Activated effector memory CD4-positive, alpha-beta T cell treated with Interleukin-2 at 50 U/mL for 16 hours (primary cell): ENCODE measurements around the gene DNAH7.

ENCODE experiments used
- DNase-seq: peaks from one replicate; pipeline ENCODE4 v3.0.0-alpha.2; 2020

DNAH7 gene

DNA sequence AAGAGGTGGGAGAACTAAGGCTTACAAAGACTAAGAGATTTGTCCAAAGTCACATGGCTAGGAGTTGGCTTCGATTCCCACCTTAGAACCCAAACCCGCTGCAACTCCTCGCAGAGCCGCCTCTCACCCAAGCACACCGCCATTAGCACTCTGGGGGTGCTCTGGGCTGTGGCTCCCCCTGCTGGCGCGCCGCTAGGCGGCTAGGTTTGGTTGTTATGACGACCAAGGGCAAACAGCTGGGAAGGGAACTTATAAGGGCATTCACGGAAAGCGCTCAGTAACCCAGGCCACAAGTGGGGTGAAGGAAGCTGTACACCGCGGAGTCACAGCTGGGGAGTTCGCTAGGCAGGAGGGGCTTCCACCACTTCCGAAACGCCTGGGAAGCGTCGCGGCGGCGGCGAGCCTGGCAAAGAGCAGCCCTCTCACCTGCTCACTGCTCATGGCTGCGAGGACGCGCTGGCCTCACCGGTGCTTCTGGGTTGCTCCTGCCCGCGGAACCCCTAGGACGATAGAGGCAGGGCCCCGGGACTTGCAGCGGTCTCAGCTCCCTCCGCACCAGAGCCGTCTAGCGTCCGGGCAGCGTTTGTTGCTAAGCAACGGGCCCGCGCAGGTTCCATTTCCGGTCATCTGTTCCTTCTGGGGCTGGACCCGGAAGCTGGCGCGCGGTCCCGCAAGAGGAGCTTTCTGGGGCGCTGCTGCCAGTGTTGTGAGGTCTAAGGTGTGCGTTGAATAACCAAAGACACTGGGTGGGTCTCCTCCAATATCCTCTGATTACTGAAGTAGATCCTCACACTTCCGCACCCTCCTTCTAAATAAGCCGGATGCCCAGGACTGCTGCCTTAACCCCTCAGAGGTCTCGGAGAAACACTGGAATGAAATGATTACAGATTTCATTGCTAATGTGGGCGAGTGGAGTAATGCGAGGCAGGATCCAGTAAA lies at the start of gene DNAH7:
Gene DNAH7 (minus strand): TSS at position 567 of the 939 bp plus-strand sequence. CDS start 126 bp downstream, at position 441.
- DNase-seq, result peak; percentile 83

DNA sequence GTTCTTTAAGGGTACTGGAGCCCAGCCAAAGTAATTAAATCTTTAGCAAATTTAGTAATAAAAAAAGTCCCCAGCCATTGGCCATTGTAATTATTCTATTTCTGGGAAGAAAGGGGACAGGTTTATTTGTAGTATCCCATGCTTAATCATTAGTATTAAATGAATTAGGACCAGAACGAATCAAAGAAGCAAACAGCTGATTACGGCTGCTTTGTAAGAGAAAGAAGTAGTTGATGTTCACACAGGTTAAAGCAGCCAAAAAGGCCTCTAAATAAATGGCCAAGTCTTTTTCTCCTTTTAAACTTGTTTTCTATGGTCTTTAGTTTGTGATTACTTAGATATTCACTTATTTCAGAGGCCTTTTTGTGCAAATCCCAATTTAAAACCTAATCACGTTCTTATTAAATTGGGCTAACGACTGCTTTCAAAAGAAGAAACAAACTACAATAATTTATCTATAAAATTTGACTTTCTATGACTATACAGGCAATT lies 48.6 kb upstream of the DNAH7 start:
- no peak for DNase-seq

DNA sequence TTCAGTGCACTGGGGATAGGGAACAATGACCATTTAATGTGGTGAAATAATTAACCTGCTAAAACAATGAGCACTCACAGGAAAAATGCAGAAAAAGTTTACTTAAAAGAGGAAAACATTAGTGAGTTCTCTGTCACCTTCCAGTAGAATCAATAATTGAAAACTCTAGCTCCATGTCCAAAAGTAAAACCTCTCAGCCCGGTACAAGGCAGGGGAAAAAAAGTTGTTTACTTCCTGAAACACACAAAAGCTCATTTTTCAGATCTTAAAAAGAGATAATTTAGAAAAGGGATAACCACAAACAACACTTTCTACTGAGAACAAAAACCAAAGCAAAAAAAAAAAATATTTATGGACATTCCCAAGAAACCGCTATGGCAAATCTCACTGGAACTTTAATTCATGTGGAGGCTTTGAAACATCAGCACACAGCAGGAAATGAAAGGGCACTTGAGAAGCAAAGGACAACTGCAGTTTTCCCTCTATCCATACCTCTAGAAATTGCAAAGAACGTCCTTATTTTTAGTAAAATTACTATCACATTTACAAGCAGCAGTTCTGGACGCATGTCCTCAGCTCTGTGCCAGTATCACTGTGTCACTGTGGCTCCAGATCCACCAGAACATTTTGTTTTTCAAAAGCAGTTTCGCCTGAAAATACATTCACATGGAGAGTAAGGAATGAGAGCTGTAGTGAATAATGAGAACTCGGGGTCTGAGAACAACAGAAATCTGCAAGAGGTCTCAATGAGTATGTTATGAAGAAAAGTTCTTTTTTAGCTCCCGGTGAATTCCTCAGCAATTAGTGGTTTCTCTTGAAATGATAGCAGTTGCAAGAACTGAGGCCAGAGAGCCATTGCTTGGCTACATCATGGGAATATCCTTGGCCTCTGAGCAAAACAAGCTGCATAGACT lies 44.7 kb upstream of the DNAH7 start:
- DNase-seq, result no peak

DNA sequence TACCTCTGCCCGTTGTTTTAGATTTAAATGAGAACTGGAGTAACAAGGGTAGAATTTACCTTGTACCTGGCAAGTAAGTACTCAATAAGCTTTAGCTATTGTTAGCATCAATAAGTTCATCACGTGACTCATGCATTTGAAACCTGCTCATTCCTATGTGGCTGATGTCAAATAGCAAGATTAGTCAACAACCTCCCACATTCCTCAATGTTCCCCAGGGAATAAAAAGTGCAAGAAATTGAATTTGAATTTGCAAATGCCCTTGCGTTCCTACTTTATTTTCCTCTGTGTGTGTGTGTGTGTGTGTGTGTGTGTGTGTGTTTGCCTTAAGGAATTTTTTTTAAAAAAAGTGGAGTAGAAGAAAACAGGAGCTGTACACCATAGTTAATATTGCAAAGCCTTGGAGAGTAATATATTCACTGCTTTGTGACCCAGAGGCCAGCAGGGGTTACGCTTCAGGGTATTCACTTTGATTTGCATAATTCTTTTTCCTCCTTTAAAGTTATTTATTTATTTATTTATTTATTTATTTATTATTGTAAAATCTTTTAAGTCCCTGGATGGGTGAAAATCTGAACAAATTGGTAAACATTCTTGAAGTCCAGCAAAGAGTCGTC lies 43.9 kb upstream of the DNAH7 start:
- DNase-seq, result no peak

DNA sequence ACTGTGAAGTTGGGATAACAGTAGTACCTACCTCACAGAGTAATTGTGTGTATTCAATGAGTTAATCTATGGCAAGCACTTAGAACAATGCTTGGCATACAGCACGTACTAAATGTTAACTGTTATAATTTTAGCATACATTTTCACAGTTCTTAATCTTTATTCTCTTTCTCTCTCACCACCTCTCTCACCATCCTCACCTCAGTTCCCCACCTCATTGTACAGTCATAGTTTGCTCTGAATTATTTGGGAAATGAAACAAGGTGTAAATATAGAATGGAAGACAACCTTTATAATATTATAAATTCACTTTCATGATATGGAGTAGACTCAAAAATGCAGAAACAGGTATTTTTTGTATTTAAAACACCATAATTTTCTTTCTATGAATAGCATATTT lies 40.0 kb upstream of the DNAH7 start:
- DNase-seq, result no peak

DNA sequence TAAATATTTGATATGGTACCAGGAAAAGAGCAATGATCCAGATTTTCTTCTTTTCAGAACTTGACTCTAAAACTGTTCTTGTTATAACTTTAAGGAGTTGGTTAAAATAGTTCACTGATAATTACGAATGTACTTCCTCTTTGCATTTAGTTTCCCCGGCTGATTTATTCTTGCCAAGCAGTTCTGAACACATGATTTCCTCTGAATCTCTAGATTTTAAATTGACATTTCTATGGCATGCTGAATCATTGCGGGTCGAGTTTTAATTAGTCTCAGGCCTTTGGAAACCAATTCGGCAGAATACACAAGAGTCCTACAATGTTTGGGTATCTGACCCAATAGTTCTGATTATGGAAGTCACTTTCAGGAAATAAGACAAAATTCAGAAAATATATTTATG lies 37.3 kb upstream of the DNAH7 start:
- DNase-seq, result no peak

DNA sequence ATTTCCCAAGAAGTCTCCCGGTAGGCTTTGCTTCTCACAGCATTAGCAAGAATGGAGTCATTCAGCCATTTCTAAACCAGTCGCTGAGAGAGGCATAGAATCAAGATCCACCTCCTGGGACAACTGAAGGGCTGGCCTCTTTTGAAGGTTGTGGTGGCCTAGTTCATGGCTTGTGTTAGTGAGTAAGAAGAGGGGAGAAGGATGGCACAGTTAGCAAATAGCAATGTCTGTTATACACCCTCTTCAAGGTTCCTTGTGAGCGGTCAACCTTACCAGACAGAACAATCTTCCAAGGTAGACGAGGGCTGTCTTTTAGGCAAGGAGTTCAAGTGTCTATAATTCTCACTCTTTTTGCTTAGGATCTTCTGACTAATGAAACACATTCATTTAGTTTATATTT lies 35.4 kb upstream of the DNAH7 start:
- DNase-seq, result no peak

DNA sequence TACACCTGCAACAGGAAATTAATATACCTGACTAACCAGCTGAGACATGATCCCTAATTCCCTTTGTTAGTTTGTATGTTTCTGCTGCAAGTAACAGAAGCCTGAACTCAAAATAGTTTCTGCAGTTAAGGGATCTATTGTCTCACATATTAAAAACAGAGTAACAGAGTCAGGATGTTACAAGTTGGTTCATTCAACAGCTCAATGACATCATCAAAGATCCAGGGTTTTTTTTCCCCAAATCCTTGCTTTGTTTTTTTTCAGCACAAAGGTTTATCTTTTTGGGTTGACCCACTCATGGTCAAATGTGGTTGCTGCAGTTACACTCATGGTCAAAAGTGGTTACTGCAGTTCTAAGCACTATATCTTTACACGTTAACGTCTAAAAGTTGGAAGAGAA lies 35.0 kb upstream of the DNAH7 start:
- DNase-seq, result no peak

DNA sequence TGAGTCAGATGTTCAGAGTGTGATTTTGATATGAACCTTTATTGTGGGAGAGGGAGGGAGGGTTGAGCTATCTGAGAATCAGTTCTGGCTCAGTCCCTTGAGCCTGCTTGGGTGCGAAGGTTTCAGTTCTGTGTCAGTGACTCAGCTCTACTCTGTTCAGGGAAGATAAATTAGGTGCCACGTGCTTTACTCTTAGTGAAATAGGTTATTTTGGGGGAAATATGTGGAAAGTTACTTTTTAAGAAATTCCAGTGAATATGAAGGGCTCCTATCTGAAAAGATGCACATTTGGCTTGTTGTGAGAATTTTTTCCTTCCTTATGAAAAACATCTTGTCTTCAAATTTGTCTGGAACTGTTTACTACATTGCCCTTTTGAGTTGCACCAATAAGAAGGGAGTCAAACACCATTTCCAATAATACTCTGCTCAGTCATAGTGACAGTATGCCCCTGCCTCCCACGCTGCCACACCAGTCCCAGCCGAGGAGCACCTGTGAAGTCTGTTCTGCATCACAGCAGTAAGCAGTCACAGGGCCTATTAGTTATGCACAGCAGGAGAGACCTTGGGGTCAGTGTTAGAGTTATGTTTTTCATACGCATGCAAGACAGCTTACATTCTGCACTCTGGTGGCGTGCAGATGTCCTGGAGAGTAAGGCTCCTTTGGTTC lies 32.8 kb upstream of the DNAH7 start:
- DNase-seq, result no peak

DNA sequence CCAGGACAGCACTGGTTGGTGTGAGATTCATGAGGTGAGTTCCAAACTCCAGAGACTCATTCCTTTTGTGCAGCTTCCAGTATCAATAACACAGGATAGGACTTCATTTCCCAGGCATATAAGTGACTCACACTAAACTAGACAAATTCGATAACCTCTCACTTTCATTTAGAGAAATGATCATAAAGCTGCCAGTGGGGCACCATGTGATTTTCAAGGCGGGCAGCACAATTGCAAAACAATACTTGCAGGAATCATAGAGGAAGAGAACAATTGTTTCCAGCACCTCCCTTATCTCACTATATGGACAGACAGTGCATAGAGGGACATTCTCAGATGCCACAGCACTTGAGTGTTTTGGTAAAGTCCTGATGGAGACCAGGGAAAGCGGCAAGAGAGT lies 31.3 kb upstream of the DNAH7 start:
- DNase-seq, result no peak

DNA sequence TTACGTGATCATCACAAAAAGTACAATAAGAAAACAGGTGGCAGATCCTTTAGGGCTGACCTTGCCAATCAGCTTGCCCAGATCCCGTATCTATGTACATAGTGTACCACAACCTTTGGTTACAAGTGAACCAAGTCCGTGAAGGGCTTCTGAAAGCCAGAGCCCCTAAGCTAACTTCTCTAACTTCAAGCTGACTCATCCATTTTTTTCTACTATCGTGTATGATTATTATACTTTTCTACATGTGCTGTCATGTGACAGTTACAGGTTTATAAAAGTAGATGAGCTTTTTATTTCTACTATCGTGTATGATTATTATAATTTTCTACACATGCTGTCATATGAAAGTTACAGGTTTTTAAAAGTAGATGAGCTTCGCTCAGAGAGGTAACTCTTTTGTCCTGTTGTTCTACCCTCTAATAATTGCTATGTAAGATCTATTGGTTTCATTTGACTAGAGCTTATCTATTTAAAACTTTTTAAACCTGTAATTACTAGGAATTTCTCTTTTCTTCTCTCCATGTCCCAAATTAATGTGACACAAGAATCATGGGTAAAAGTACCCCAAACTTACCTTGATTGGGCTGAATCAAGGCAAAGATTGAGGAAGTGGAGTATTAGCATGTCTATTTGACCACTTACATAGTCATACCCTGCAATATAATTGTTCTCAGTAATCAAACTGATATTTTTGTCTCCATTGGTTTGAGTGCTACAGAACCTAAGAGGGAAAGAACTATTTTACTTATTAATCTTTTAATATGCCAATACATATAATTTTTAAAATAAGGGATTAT lies 29.4 kb upstream of the DNAH7 start:
- no peak for DNase-seq

DNA sequence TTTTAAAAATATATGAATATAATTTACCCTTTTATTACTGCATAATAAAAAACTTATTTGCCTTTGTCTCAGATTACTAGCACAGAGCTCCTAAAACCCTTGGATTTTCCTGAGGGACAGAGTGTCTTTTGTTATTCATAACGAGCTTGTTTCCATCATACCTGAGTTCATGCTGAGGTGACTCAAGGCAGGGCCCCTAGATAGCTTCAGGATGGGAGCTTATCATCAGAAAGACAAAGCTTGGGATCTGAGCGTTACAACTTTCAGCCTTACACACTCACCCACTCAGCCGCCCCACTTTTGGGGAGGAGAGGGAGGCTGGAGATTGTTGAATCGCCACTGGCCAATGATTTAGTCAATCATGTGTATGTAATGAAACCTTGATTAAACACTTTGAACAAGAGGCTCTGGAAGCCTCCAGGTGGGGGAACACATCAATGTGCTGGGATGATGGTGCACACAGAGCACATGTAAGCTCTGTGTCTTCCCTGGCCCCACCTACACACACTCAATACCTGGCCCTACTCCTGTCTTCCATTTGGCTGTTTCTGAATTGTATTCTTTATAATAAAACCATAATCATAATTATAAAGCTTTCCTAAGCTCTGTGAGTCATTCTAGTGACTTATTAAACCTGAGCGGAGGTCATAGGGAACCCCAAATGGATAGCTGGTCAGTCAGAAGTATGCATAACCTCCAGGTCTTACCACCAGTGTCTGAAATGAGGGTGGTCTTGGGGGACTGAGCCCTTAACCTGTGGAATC lies 28.5 kb upstream of the DNAH7 start:
- DNase-seq, result no peak

DNA sequence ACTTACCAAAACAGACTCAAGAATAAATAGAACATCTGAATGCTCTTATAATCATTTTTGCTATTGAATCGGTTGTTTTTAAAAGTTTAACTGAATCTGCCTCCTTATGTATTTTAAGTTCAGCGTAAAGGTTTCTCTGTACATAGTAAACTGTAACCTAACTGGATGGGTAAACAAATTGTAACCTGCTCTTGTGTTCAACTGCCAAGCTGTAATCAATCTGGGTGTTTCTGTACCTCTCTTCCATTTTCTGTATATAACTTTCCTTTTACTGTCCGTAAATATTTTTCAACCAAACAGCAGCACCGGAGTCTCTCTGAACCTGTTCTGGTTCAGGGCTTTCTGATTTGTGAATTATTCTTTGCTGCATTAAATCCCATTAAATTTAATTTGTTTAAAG lies 27.6 kb upstream of the DNAH7 start:
- no peak for DNase-seq

DNA sequence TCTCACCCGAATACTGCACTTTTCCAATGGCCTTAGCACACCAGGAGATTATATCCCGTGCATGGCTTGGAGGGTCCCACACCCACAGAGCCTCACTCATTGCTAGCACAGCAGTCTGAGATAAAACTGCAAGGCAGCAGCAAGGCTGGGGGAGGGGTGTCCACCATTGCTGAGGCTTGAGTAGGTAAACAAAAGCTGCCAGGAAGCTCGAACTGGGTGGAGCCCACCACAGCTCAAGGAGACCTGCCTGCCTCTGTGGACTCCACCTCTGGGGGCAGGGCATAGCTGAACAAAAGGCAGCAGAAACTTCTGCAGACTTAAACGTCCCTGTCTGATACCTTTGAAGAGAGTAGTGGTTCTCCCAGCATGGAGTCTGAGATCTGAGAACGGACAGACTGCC lies 20.8 kb upstream of the DNAH7 start:
- DNase-seq, result peak; percentile 26

DNA sequence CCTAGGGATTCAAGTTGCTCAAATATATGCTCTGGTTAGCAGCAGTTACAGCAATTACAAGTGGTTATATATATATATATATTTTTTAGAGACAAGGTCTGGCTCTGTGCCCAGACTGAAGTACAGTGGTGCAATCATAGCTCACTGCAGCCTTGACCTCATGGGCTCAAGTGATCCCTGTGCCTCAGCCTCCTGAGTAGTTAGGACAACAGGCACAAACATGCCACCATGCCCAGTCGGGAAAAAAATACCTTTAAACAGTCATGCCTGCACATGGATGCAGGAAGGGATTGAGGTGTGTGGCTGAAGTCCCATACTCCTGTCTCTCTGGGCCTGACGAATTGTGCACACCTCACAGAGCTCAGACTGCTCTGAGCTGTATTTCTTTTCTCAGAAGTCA lies 19.6 kb upstream of the DNAH7 start:
- no peak for DNase-seq

DNA sequence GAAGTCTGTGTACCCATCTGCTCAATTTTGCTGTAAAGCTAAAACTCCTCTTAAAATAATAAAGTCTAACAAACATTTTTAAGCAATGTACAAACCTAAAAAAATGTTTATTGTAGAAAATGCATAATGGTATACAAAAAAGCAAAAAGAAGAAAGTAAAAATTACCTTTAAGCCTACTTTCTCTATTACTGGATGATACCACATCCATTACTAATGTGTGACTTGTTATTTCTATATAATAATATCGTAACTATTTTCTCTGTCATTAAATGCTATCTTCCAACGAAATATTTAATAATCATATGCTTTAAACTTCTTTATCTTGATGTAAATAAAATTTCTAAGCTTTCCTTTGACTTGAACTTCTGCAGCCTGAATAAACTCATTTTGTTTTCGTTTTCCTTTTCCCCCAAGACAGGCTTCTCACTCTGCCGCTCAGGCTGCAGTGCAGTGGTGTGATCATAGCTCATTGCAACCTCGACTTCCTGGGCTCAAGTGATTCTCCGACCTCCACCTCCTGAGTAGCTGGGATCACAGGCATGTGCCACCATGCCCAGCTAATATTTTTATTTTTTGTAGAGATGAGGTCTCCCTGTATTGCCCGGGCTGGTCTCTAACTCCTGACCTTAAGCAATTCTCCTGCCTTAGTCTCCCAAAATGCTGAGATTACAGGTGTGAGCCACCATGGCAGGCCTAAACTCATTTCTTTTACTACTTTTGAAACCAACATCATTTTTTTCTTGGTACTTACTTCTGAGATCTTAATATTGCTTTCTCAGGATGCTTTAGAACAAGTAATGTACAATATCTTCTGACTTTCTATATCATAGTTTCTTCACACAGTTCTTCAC lies 18.1 kb upstream of the DNAH7 start:
- no peak for DNase-seq

DNA sequence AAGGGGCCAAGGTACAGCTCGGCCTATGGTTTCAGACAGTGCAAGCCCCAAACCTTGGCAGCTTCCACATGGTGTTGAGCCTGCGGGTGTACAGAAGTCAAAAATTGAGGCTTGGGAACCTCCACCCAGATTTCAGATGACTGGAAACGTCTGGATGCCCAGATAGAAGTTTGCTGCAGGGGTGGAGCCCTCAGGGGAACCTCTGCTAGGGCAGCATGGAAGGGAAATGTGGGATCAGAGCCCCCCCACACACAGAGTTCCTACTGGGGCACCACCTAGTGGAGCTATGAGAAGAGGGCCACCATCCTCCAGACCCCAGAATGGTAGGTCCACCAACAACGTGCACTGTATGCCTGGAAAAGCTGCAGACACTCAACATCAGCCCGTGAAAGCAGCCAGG lies 15.0 kb upstream of the DNAH7 start:
- no peak for DNase-seq

DNA sequence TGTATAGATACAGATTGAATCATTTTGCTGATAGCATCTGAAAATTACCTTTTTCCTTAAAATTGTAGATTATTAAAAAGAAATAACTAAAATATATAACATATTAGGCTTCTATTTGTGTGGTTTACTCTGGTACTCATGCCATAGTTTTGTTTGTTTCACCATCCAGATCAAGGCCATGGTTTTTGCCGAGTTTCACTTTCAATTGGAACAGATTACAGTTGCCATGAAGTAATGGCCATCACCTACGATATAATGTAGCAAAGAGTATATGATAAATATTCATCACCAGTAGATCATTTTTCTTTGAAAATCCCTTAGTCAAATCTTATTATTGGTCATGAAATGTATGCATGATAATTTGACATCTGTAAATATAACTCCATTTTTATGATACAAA lies 11.9 kb upstream of the DNAH7 start:
- DNase-seq, result no peak

DNA sequence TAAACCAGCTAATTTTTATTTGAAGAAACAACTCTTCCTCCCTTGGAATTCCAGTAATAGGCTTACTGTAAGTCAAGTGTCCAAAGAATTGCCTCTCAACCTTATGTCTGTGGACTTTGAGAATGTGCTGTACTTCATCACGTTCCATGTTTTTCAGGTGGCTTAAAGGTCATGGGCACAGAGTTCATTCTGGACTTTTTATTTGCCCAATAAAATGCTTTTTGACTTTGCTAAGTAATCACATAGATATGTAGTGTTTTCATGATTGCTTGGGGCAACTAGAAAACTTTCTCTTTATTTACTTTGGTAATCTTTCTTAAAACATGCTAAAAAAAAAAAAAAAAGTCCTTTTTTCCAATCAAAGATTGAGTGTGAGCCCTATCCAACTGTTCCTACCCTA lies 10.4 kb upstream of the DNAH7 start:
- no peak for DNase-seq

DNA sequence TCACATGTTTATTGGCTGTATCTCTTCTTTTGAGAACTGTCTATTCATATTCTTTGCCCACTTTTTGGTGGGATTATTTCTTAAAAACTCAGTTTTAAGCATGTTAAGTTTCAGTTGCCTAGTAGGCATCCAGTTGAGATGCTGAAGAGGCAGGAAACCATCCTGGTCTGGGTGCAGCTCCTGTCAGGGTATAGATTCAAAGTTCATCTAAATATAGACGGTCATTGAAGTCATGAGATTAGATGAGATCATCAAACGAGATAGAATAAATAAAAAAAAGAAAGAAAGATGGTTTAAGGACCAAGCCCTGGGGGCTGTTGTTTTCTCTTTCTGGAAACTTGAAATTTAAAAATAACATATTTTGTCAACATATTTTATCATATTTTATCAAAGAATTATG lies 9.2 kb upstream of the DNAH7 start:
- no peak for DNase-seq
